SKM-1 treated with dmso at 0.1 percent for 144 hours (cell line): ENCODE measurements around the gene GJA4.
A peak's percentile ranks its signal among the peaks of the same experiment; 100 is the strongest.
"Not testable (repeated sequence)": the region's sequence is repeated elsewhere in the genome, so short reads cannot be mapped to it uniquely, and the experiment has no call there.

ENCODE experiments used
- DNase-seq: peaks from one replicate; lab custom pipeline; 2025; ENCODE audit not compliant: unreplicated experiment; lab: John Stamatoyannopoulos, UW

The GJA4 gene

DNA sequence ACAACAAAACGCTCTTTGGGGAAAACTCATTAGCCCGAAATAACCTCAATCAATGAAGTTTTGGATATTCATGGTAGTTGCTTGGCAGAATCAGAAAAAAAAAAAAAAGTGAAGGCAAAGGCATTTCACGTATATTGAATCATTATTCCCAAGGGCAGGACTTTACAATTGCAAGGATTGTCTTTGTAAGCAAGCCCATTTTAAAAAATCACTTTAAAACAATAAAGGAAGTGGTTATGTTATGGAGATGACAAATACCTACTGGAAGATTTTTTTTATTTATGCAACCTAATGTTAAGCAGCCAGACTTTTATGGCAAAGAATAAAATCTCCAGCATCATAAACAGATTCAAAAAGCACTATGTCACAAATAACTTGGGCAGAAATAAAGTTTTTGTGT lies 23.9 kb upstream of the GJA4 start:
- no peak for DNase-seq

DNA sequence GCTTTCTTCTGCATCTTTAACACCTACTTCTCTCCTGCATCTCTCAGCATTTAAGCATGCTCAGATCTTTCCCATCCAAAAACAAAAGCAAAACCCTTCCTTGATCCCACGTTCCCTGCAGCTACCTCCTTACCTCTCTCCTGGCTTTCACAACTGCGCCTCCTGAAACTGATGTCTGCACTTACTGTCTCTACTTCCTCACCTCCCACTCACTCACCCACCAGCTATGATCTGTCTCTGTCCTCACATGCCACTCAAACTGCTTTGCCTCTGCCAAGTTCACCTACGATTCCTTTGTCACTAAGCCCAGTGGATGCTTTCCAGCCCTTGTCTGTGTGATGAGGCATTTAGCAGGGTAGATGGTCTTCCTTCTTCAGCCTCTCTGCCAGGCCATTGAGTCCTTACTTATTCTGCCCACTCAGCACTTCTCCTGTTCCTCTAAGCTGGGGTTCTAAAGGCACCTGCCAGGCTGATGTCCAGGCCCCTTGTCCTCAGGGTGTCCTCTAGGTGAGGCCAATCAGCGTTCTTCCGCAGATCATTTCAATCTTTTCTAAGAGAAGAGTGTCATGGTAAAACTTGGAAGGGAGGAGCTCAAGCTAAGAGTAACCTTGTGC lies 21.8 kb upstream of the GJA4 start:
- no peak for DNase-seq

- DNase-seq: no peak
These were observed 21.0 kb upstream of the GJA4 start for GRCh38 chr1:34771573-34772371.

DNA sequence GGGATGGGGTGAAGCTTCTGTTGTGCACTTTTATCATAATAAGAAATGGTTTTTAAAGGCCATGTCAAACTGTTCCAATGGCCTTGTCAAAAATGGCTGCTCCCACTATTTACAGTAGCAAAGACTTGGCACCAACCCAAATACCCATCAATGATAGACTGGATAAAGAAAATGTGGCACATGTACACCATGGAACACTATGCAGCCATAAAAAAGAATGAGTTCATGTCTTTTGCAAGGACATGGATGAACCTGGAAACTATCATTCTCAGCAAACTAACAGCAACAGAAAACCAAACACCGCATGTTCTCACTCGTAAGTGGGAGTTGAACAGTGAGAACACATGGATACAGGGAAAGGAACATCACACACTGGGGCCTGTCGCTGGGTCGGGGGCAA lies 19.7 kb upstream of the GJA4 start:
- DNase-seq: not testable (repeated sequence)

DNA sequence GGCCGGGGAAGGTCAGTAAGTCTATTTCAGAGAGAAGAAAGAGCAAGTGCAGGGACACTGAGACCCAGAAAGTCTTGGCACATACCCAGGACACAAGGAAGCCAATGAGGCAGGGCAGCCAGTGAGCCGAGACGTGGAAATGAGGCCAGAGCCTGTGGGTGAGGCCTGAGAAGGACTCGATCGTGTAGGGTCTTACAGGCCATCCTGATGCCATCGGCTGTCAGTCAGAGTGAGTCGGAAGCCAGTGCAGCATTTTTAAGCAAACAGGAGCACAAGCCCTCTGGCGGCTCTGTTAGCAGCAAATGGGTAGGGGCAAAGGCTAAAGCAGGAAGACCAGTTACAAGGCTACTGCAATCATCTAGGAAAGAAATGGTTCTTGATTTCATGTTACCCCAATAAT lies 17.8 kb upstream of the GJA4 start:
- no peak for DNase-seq

DNA sequence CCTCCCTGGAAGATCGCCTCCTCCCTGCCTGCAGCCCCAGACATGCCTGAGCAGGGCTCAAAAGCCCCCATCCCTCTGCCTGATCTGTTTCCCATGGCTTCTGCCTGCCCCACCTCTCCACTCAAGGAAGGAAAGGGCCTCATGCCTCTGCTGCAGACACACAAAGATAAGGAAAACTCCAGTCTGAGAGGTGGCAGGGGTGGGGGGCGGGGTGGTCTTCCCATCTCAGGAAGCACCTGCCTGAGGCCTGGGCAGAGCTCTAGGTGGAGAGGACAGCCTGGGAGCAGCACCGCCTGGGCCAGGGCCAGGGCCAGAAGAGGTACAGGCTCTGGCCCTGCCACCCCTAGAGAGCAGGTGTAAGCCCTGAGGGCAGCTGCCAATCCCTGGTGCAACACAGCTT lies 15.9 kb upstream of the GJA4 start:
- DNase-seq: no peak

- no peak for DNase-seq
These were observed 15.1 kb upstream of the GJA4 start for GRCh38 chr1:34777519-34778321.

- no peak for DNase-seq
These were observed 14.4 kb upstream of the GJA4 start for GRCh38 chr1:34778381-34778780.

DNA sequence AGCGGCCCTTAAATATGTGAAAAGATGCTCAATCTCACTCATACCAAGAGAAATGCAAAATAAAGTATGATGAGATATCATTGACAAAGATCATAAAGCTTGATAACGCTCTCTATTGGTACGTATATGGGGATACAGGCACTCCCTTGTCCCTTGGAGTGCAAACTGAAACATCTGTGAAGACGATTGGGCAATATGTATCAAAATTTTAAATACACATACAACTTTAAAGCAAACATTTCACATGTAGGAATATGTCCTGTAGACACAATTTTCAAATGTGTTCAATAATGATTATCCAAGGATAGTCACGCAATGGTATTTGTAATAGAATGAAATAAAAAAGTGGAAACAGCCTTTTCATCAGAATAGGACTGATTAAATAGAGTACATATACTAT lies 13.8 kb upstream of the GJA4 start:
- DNase-seq: no peak

DNA sequence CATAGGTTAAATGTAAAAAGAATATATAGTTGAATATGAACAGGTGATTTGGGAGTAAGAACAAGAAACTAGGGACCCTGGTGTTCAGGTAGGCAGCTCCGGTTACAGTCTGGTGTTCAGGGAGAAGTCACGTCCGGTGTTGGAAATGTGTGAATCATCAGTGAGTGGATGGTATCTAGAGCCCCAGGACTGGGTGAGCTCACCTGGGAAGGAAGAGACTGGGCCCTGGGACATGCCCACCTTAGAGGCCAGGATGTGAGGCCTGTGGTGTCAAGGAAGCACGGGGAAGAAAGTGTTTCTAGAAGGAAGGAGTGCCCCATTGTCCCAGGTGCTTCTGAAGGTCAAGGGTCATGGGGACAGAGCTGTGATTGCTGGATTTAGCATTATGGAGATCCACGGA lies 13.3 kb upstream of the GJA4 start:
- no peak for DNase-seq

- no peak for DNase-seq
These were observed 12.8 kb upstream of the GJA4 start for GRCh38 chr1:34779962-34780361.

- DNase-seq: no peak
These were observed 12.3 kb upstream of the GJA4 start for GRCh38 chr1:34780528-34780927.

- DNase-seq: no peak
These were observed 11.5 kb upstream of the GJA4 start, which contains the start of gene GJB3 for GRCh38 chr1:34781071-34781843. TSS of gene GJB3 (plus strand) at chr1:34781214. CDS start at chr1:34784763, 3,549 bp downstream.

DNA sequence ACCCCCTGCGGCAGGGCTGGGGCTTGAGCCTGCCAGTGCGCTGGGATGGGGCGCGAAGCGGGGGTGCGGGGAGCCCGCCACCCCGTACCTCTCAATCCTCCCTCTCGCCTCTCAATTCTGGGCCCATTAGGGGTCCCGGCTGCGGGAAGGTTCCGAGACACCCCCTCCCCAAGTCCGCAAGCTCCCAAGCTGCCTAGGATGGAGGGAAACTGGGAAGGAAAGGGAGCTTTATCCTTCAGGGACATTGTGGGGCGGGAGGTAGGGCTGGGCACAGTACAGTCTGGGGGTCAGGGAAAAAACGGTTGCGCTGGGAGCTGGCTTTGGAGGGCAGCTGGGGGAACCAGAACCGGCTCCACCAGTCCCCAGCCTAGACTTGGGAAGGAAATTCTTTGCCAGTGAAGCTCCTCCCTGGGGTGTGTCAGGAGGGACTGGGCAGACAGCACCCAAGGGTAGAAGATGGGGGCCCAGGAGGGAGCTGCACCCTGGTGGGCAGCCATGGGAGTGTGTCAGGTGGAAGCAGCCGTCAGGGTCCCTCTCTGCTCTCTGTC lies 10.9 kb upstream of the GJA4 start:
- DNase-seq: no peak

DNA sequence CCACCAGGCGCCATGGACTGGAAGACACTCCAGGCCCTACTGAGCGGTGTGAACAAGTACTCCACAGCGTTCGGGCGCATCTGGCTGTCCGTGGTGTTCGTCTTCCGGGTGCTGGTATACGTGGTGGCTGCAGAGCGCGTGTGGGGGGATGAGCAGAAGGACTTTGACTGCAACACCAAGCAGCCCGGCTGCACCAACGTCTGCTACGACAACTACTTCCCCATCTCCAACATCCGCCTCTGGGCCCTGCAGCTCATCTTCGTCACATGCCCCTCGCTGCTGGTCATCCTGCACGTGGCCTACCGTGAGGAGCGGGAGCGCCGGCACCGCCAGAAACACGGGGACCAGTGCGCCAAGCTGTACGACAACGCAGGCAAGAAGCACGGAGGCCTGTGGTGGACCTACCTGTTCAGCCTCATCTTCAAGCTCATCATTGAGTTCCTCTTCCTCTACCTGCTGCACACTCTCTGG lies 8.0 kb upstream of the GJA4 start:
- DNase-seq: no peak

GRCh38 chr1:34785231-34785874 lies 7.4 kb upstream of the GJA4 start:
- no peak for DNase-seq

GRCh38 chr1:34785875-34786470 lies 6.8 kb upstream of the GJA4 start:
- DNase-seq: no peak

GRCh38 chr1:34786521-34787325 lies 6.1 kb upstream of the GJA4 start:
- peak; percentile 52 for DNase-seq
